HG02571 (cell line): ENCODE measurements around the gene MAP3K5.

ENCODE experiments used
- ATAC-seq: cut with Tn5 transposase; IDR thresholded peaks from one replicate; pipeline ENCODE4 v1.9.1; 2021; ENCODE audit warnings: mild to moderate bottlenecking, moderate library complexity; ENCODE audit not compliant: unreplicated experiment

MAP3K5 gene

DNA sequence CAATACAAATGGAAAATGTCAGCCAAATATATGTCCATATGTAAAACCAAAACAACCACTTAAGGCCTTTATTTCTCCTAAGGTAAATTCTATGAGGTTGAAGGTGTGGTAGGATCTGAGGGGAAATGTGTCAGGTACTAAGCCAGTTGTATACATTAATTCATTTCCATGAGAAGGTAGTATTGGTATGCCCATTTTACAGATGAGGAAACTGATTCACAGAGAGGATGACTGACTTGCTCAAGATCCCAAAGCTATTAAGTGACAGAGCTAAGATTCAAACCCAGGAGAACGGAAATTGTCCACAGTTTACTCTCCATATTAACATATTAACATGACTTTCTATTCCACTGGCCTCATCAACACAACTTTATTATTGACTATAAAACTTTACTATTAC is 177.9 kb downstream of the MAP3K5 start:
- ATAC-seq: no peak

DNA sequence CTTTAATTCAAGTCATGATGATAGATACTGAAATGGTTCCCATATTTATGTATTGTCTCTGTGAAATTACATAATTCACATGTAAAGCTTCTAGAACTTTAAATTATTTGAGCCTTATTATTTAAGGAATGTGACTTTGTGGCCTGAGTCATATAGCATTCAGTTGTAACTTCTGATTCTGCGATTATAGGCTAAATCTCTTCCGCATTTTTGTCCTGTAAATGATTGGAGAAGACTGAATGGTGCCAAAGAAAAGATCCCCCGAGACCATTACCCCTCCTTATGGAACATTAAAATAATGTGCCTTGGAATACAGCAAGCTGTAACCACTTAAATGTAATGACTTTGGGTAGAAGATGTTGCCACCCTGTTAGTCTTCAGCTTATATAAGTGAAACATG is 178.8 kb downstream of the MAP3K5 start:
- no peak for ATAC-seq

DNA sequence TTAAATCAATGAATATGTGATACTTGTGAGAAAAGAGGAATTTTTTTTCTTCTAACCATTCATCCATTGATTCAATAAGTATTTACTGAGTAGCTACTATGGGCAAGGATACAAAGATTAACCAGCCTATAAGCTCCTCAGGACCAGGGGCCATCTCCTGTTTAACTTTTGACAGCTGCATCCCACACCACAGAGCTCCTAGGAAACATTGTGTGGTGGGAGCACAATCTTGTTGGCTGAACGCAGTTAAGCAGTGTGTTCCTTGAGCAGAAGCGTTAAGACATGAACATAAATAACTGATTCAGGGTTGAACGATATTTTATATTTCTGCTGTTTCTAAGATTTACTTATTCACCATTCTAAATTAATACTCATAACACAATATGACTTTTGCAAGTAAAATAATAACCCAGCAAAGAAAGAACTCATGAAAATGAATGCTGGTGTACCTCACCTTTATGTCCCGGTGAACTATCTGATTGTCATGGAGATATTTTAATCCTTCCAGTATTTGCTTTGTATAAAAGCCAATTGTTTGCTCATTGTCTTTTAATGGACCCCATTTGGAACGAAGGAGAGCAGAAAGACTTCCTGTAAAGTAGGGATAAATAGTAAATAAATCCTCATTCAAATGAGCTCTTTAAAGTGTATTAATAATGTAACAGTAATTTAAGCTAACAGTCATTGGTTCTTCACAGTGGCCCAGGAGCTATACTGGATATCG is 179.4 kb downstream of the MAP3K5 start:
- ATAC-seq: no peak

DNA sequence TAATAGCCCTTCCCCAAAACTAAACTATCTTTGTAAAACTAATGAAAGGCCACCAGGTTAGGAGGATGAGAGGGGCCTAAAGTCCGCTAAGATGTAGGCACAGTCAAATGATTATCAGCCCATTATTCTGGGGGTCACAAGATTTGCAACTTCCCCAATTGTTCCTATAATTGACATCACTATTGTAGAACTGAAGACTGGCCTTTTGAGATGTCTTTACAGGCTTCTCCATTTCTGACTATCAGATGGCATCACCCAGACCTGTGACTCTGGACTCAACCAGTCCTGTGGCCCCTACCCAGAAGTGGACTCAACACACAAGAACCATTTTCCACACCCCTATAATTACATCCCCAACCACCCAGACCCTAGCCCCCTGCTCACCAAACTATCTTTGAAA is 180.5 kb downstream of the MAP3K5 start:
- no peak for ATAC-seq

DNA sequence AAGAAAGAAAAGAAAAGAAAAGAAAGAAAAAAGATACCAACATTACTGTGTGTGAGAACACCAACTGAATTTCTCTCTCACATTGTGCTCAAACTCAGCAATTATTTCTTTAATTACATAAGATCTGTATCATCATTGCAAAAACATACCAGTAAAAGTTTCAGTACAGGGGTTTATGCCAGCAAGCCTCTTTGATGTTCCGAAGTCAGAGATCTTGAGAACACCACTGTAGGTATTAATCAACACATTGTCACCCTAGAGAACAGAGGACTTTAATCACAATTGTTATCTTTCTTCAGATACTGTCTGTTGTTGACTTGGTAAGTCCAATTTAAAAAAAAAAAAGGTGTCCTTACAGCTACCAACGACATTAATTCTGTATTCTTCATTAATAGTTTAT is 181.1 kb downstream of the MAP3K5 start:
- ATAC-seq: no peak

DNA sequence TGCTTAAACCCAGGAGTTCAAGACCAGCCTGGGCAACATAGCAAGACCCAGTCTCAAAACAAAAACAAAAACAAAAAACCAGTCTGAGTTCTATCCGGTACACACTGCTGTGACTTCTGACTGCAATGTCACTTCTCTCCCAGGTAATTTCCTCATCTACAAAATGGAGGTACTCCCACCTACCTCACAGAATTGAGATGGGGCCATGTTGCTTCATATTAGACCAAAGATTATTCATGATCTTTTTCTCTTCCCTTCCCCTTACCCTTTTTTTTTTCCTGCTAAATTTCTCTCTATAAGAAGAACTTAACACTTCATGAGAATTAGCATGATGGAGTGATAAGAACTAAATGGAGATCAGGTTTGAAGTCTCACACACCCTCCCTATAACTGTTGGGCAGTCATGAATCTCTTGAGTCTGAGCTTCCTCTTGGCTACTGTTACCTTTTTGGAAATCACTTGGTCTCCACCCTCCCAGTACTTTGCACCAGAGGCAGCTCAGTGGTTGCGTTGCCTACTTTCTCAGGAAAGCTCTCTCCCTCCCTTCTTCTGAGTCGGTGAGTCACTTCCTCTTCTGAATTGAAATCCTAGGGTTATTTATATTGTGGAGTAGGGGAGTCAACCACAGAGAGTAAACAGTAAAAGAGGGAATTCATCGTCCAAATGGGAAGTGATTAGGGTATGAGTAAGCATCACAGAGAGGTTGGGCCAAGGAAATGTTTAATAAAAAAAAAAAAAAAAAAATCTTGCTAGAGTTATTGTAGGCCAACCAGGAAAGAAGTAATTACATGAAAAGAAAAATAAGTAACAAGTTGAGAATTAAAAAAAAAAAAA is 182.2 kb downstream of the MAP3K5 start:
- ATAC-seq: no peak

DNA sequence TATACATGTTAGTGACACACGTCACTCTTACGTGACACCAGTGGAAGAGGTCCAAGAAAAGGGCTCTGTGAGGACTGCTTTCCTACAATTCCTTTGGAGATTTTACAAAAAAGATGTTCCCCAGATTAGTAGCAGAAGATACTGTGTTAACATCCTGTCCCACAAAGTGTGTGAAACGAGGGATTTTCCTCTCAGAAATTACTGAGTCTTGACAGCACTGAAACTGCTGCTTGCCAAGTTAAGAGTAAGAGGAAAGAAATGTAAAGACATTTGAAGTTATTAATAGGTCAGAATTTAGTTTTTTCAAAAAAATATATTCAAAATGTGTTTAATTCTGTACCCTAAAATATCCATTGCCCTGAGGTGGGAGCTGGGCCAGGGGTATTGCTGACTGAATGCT is 183.3 kb downstream of the MAP3K5 start:
- no peak for ATAC-seq

DNA sequence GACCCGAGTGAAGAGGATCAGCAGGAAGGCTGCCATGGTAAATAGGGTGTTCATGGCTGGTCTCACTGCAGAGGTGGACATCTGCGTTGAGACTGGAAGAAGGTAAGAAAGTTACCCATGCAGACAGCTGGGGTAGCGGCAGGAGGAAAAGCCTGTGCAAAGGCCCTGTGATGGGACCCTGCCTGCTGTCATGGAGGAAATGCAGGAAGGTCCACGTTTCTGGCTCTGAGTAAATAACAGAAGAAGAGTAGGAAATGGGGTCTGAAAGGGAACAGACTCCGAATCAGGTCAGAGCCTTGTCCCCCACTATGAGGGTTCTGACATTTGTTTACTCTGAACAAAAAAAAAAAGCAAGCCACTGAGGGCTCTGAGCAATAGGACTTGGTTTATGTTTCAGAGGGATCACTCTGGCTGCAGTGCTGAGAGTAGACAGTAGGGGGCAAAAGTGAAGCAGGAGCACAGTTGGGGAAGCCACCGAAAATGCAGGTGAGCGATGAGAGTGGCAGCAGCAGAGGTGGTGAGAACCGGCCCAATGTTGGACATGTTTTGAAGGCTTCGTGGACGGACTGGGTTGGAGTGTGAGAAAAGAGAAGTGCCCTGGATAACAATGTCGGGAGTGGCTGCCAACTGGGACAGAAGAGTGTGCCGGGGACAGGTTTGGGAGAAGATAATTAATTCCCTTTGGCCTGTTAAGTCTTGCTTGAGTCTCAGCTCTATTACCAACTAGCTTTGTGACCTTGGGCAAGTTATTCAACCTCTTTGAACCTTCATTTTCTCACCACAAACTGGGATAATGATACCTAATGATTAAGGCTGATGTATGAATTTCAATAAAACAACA is 184.1 kb downstream of the MAP3K5 start:
- ATAC-seq: peak; percentile 94

DNA sequence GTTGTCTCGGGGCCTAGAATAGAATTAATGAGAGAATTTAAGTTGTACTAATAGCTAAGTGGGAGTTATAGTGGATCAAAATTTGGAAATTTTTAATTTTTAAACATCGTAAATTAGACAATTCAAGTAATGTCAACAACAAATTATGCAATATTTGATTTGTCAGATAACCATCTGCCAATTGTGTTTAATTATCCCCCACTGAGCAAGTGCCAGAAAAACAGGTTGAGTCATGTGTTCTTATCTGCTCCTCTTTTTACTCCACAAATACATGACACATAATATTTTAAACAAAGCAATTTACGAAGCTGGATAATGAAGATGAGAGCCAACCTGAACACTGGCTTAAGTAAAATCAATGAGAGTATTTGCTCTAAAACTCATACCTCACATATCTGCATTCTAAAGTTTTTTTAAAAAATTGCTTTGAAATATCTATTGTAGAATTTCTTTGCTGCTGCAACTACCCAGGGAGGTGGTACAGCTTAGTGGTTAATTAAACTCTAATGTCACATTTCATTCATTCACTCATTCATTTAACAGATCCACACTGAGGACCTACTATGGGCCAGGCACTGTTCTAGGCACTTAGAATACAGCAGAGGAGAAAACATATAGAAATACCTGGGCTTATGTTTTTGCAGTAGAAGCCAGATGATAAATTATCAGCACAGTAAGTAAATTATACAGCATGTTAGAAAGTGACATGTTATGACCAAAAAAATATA is 184.9 kb downstream of the MAP3K5 start:
- no peak for ATAC-seq

DNA sequence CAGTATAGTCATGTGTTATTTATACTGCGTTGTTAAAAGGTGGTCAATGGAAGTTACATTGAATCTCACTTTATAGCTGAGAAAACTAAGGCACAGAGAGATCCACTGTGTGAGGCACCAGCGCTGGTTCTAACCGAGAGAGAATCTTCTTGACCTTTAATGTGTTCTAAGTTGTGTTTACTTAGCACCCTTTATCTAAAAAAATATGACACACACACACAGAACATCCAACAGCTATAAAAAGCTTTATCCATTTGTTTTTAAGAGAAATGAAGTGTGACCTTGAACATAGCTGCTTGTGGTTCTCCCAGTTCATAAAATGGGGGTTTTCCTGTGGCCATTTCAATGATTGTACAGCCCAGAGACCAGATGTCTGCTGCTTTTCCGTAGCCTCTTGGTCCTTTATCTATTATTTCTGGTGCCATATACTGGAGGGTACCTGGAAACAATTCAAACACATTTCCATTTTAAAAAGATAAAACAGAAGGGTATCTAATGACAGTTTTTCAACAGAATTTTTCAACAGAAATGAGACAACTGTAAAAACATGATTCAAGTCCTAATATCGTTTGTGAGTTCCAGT is 187.3 kb downstream of the MAP3K5 start:
- no peak for ATAC-seq

DNA sequence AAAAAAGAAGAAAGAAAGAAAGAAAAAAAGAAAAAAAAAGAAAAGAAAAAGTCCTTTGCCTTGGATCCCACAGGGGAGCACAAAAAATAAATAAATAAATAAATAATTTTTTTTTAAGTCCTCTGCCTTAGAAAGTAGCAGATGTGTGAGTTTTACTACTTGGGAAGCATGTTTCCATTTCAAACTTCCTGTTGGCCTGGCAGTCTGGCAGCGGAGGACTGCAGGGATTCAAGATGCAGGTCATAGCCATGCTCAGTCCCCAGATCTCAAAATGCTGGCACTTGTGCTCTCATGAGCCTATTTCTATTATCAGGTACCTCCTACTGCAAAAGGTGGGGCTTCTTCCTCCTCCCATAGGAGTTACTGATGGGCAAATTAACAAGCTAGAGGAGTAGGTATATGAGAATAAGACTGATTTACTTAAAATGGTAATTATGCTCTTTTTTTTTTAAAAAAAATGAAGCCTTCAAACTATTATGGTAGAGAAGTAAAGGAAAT is 187.9 kb downstream of the MAP3K5 start:
- no peak for ATAC-seq

DNA sequence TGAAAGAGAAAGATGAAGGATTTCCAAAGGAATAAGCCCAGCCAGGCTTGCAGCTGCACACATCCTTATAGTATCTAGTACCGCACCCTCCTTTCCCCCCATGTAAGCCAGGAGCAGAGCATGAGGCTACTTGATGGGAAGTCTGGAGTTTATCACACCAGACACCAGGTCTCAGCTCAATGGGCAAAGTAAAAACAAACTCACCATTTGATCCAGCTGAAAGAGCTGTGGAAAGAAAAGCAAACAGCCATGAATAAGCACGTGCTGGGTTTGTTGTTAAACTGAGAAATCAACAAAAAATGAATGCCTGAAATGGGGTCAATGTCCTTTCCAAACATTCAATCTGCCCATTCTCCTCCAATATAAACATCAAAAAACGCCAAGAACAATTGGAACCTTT is 191.5 kb downstream of the MAP3K5 start:
- ATAC-seq: no peak

DNA sequence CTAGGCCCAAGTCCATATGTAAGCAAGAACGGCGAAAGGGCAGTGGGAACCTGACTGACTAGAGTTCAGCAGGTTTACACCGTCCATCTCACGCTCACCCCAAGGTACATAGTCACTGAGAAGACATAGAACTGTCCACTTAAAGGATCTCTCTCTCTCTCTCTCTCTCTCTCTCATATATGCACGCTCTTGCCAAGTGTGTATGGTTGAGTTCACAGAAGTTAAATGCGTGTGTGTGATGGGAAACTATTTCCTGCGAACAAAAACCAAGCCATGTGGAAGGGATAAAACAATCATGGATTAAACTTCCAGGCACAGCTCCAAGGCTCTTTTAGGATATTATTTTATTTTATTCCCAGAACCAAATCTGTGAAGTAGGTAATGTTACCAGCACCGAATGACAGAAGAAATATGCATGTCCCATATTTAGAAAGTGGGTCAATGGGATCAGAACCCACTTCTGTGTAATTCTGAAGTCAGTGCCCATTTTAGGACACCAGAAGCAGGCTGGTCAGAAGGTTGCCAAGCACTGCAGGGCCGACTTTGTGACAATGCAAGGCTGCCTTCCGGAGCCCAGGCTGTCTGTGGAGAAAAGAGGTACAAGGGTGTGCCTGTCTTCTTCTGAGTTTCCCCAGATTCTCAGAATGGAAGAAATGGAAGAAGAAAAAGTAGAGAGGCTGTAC is 192.8 kb downstream of the MAP3K5 start:
- ATAC-seq: no peak

DNA sequence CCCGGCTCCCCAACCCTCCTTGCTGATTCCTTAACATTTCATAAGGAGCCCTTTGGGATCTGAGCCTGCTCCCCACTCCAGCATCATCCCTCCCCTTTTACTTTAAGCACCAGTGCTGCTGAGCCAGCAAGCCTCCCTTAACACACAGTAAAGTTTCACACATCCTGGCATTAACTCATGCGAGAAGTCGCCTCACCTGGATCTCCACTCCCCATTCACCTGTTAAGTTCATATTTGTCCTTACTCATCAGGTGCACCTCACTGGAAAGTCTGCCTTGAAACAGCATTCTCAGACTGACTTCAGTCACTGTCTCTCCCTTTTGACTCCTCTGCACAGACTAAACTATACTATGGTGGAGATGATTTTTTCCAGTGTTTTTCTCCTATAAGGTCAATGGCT is 194.2 kb downstream of the MAP3K5 start:
- ATAC-seq: no peak

DNA sequence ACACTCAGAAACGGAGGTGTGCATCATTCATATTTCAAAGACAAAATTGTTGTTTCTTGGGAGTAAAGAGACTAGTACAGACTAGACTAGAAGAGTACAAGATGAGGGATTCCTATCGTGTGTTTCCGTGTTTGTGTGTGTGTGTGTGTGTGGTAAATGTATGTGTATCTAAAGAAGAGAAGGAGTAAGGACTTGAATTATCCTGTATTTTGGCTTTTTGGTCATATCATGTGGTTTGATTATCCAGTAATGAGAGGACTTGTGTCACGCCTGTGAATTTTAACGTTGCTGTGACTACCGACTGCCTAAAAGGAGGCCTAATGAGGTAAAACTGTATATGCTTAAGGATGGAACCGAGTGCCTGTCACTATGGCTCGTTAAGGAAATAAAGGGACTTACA is 197.6 kb downstream of the MAP3K5 start:
- ATAC-seq: no peak

DNA sequence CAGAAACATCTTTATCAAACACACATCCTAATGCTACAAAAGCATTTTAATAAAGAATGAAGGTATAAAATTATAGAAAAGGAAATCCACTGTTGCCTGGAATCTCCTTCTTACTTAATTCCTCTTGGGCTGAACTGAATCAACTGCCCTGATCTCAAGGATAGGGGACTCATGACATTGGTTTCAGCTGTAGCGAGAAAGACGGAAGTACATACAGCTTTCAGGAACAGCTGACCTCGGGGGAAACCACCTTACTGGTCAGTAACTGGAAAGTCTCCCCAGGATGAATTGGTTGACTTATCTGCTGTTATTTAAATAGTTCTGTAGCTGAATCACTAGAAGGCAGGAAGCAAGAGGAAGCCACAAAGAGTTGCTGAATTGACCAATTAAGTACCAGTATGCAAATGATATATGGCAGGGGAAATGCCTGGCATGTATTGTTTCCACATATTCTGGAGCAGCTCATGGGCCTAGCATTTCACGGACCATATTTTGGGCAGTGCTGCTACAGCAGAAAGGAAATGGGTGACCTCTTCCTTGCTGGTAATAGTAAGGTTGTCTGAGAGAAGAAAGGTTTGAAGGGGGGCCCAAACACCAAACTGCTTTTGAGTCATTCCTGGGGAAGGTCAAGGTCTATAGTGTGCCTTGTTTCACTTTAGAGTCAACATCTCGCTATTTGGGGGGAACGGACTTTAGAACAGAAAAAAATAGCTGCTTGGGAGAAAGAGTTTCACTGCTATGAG is 198.4 kb downstream of the MAP3K5 start:
- peak; percentile 94 for ATAC-seq

DNA sequence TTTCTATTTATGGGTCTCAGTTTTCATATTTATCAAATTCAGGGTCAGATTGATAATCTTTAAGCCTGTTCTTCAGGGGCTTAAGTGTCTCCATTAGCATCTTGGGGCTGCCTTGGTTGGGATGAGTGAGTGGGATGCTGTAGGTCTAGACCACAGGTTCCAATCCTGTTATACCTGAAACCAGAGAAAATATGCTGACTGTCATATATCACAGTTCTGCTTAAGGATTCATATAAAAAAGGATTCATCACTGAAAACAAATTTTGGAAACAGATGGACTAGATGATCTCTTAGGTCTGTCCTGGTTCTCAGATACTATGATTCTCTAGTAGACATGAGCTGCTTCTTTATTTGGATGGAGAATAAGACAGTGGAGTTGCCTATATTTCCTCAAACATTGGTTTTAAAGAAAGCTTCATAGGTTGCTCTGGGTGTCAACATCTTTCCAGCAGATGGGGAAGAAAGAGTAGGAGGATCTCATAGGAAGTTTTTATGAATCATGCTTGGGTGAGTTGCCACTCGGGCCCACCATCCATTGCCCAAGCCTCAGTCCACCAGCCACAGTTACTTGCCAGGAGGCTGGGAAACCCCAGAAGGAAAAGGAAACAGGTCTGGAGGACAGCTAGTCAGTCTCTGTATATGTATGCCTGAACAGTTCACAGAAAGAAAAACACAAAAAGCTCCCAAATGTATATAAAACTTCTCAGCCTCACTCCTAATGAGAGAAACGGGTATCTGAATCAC is 199.2 kb downstream of the MAP3K5 start:
- no peak for ATAC-seq

DNA sequence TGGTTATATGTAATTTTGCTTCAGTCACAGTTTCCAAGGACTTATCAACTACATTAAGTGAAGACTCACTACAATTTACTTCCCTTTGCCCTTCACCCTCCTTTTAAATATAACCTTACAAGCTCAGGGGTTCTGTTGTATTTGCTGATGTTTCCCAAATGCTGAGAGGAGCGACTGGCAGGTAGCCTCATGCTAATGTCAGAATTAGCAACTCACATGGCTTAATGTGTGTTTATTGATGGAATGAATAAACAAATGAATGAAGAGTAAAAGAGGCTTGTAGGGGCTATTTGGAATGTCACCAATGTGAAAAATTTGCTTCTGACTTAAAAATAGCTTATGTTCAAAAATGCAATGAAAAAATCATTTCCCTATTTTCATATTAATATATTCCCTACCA is 200.7 kb downstream of the MAP3K5 start:
- ATAC-seq: no peak
